NOMO-1 treated with dmso at 0.1 percent for 144 hours (cell line): Measurements from ENCODE around the gene EDDM3A.

ENCODE experiments used
- DNase-seq: peaks from one replicate; lab custom pipeline; 2025; ENCODE audit not compliant: unreplicated experiment; lab: John Stamatoyannopoulos, UW

Gene EDDM3A

DNA sequence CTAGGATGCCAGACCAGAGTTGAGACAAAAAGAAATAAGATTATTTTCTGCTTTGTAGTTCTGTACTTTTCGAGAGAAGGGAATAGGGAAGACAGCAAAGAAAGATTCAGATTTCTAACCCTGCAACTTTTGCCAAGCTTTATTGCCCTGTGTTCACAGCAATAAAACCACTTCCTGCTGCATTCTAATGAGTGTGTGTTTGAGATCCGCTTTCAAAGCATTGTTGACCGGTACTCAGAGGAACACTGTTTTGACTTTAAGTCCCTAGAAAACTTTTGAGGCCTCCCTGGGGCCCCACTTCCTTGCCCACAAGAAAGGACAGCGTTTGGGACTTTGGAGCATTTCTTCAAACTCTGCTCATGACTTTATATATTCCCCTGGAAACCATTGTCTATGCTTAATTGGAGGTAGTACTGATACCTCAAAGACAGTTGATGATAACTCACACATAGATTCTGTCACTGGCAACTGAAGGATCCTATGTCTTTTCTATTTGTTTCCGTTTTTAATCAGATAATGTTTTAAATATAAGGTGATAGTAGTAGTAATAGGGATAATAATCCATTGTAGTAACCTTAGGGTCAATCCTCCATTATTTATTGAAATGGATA, 36.7 kb downstream of the EDDM3A start:
- DNase-seq = peak; percentile 44

DNA sequence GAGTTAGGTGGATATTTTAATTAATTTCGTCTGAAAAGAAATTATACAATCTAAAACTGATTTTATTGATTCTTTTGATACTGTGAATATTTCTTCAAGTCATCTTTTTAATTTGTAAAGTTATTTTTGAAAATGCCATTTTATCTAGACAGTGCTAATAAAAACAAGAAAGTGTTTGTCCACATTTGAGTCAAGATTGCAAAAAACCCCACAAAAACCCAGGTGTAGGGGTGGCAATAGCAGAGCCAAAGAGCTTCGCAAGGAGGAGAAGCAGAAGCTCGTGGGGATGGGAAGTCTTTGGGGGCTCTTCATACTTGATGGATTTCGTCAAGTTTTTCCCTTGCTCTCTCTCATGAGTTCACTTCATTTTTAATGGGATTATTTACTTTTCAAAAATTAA, 41.3 kb downstream of the EDDM3A start:
- no peak for DNase-seq

DNA sequence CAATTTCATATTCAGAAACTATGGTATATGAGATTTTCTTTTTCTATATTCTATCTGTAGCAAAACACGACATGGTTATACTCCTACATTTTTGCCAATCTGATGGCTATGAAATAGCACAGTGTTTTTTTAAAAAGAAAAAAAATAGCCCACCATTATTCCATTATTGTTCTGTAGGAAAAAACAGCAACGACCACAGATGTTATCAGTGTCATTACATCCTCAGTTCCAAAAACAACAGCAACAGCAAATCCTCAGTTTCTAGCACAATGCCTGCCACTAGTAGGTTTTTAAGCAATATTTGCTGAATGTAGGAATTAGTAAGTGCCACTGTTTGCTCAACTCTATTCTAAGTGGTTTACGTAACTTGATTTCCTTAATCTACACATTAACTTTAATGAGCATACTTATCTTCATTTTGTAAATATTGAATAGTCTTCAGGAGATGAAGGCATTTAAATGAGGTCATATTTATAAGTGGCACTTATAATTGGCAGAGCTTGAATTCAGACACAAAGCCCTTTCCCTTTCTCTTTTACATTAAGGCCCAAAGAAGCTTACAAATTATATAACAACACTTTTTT, 43.6 kb downstream of the EDDM3A start:
- no peak for DNase-seq

DNA sequence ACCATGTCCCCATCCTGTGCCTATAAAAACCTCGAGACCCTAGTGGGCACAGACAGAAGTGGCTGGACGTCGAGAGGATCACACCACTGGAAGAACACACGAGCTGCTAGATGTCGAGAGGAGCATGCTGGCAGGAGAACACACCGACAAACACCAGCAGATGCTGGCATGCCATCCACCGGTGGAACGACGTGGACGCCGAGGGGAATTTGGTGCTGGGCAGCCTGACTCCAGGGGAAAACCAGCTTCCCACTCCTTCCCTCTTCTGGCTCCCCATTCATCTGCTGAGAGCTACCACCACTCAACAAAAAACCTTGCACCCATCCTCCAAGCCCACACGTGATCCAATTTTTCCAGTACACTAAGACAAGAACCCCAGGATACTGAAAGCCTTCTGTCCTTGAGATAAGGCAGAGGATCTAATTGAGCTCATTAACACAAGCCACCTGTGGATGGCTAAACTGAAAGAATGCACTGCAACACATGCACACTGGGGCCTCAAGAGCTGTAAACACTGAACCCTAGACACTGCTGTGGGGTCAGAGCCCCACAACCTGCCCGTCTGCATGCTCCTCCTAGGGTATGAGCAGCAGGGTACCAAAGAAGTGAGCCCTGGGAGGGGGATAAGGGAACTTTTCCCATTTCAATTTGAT, 44.9 kb downstream of the EDDM3A start:
- no peak for DNase-seq

DNA sequence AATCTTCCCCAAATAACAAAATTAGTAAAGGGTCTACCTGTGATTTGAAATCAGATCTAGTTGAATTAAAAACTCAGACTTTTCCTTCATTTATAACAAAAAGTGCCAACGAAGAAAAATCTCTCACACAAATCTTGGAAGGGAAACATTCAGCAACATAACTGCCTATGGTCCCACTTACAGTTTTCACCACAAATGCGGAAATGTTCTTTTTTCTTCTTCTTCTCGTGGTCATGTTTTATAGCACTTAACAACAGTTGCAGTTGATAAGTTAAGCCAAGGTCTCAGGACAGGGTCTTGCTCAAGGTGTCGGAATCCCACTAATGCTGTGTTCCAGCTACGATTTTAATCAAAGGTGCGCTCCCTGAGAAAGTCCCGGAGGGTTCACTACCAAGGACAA, 45.5 kb downstream of the EDDM3A start:
- peak; percentile 53 for DNase-seq

DNA sequence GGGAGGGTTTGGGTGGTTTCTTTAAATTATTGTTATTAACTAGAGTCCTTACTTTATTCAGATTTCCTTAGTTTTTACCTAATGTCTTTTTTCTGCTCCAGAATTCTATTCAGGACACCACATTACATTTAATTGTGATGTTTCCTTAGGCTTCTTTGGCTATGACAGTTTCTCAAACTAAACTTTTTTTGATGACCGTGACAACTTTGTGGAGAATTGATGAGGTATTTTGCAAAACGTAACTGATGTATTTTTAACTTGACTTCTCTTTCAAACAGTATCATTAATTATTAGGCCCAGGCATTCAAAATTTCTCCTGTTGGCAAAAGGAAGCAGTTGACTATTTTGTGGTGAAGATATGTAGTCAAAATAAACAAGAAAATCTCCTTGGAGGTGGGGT, 45.9 kb downstream of the EDDM3A start:
- no peak for DNase-seq

DNA sequence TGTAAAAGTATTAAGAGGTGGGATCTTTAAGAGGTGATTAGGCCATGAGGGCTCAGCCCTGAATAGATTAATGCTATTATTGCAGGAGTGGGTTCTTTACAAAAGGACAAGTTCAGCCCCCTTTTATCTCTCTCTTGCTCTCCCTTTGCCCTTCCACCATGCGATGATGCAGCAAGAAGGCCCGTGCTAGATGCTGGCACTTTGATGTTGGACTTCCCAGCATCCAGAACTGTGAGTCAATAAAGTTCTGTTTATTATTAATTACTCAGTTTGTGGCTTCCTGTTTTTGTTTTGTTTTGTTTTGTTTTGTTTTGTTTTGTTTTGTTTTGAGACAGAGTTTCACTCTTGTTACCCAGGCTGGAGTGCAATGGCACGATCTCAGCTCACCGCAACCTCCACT, 46.9 kb downstream of the EDDM3A start:
- DNase-seq = no peak

DNA sequence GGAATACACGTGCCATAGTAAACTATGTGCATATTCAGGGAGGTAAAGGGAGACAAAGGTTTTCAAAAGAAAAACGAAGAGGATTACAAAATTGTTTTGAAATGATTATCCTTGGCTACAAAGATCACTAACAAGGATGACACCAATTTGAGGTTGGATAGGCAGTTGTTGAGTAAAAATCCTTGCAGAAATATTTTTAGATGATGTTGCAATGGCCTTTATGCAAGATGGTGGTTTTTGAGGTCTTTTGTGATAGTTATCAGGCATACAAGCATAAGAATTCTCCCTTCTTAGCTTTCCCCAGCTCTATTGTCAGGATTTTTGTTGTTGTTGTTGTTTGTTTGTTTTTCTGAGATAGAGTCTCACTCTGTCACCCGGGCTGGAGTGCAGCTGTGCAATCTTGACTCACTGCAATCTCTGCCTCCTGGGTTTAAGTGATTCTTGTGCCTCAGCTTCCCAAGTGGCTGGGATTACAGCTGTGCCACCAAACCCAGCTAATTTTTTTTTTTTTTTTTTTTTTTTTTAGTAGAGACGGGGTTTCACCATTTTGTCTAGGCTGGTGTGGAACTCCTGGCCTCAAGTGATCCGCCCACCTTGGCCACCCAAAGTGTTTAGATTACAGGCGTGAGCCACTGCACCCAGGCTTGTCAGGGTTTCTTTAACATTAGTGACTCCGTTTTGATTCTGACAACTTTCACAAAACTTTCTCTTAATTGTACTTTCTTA, 49.1 kb downstream of the EDDM3A start:
- peak; percentile 90 for DNase-seq

DNA sequence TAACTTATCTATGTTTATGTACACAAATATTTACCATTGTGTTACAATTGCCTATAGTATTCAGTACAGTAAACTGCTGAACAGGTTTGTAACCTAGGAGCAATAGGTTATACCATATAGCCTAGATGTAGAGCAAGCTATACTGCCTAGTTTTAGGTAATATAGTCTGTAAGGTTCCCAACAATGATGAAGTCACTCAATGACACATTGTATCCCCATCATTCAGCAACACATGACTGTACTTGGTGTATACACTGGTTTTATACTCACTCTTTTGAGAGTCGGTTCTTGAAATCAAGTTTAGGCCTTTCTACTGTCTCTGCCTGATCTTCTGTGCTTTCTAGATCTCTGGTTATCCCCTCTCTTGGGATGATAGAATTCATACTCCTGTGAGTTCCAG, 51.5 kb downstream of the EDDM3A start:
- no peak for DNase-seq
